Breast epithelium (tissue), 3 donors: ENCODE data around the gene MORN1.

Experiments used
- POLR2AphosphoS5 ChIP-seq, 3 donors: sonication (generic); formaldehyde crosslinking; IDR thresholded peaks; one replicate each; pipeline ENCODE4 v1.6.1; 2017; ENCODE audit warnings: antibody characterized with exemption in 3 of 3
- TF ChIP-seq, protein P1 (sequence below), 3 donors: fragments of 450-650 bp; IDR thresholded peaks; one replicate each; pipeline ENCODE4 v1.5.1; 2016 to 2017; ENCODE audit warnings: antibody characterized with exemption in 3 of 3, mild to moderate bottlenecking in 3 of 3, moderate library complexity in 3 of 3

GRCh38 chr1:2354511-2355372, 36.6 kb downstream of the MORN1 start:
- TF ChIP-seq, protein P1, sequence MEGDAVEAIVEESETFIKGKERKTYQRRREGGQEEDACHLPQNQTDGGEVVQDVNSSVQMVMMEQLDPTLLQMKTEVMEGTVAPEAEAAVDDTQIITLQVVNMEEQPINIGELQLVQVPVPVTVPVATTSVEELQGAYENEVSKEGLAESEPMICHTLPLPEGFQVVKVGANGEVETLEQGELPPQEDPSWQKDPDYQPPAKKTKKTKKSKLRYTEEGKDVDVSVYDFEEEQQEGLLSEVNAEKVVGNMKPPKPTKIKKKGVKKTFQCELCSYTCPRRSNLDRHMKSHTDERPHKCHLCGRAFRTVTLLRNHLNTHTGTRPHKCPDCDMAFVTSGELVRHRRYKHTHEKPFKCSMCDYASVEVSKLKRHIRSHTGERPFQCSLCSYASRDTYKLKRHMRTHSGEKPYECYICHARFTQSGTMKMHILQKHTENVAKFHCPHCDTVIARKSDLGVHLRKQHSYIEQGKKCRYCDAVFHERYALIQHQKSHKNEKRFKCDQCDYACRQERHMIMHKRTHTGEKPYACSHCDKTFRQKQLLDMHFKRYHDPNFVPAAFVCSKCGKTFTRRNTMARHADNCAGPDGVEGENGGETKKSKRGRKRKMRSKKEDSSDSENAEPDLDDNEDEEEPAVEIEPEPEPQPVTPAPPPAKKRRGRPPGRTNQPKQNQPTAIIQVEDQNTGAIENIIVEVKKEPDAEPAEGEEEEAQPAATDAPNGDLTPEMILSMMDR (IDR thresholded peaks at IDR 0.05), result no peak
- TF ChIP-seq POLR2AphosphoS5 (IDR thresholded peaks at IDR 0.05), result no peak
